OCI-LY1 (cell line): ENCODE data around the gene ABCC3.
A peak's percentile ranks its signal among the peaks of the same experiment; 100 is the strongest.

Source experiments
- H2AFZ ChIP-seq: fragments of 200-600 bp; sonication (generic), shearing (Covaris generic); 2 replicates; pipeline ENCODE4 v1.6.0; 2014; ENCODE audit warnings: antibody characterized with exemption, mild to moderate bottlenecking, low read length
- H3F3A ChIP-seq: fragments of 200-600 bp; sonication (generic), shearing (Covaris generic); 2 replicates; pipeline ENCODE4 v1.6.0; 2014; ENCODE audit warnings: mild to moderate bottlenecking, antibody characterized with exemption, low read length, moderate library complexity; ENCODE audit not compliant: insufficient read depth
- H3K27ac ChIP-seq: fragments of 200-600 bp; sonication (generic); 2 replicates; pipeline ENCODE4 v1.5.1; 2014; ENCODE audit warnings: low read length, mixed run types, mild to moderate bottlenecking, low read depth; ENCODE audit not compliant: poor library complexity, severe bottlenecking
- H3K27me3 ChIP-seq: fragments of 200-600 bp; sonication (generic); 2 replicates; pipeline ENCODE4 v1.6.0; 2014; ENCODE audit warnings: antibody characterized with exemption, mild to moderate bottlenecking, low read length, moderate library complexity; ENCODE audit not compliant: insufficient read depth
- H3K36me3 ChIP-seq: fragments of 200-600 bp; sonication (generic); 2 replicates; pipeline ENCODE4 v1.6.1; 2014; ENCODE audit warnings: mild to moderate bottlenecking, antibody characterized with exemption, low read length, moderate library complexity, mixed read lengths; ENCODE audit not compliant: insufficient read depth
- H3K4me1 ChIP-seq: fragments of 200-600 bp; sonication (generic); 2 replicates; pipeline ENCODE4 v1.5.1; 2014; ENCODE audit warnings: mild to moderate bottlenecking, low read length, moderate library complexity; ENCODE audit not compliant: insufficient read depth, severe bottlenecking
- H3K4me2 ChIP-seq: fragments of 200-600 bp; sonication (generic), shearing (Covaris generic); 2 replicates; pipeline ENCODE4 v1.6.1; 2014; ENCODE audit warnings: low read length
- H3K4me3 ChIP-seq: fragments of 200-600 bp; sonication (generic); 2 replicates; pipeline ENCODE4 v1.5.1; 2014; ENCODE audit warnings: low read length, low read depth, mild to moderate bottlenecking, mixed read lengths; ENCODE audit not compliant: poor library complexity, severe bottlenecking
- H3K79me2 ChIP-seq: fragments of 200-600 bp; shearing (Covaris generic); 2 replicates; pipeline ENCODE4 v1.6.1; 2016; ENCODE audit warnings: mixed run types, low read length, mixed read lengths; ENCODE audit not compliant: insufficient read depth
- H3K9ac ChIP-seq: fragments of 200-600 bp; sonication (generic), shearing (Covaris generic); 2 replicates; pipeline ENCODE4 v1.6.1; 2014; ENCODE audit warnings: mild to moderate bottlenecking, low read length, mixed read lengths
- H3K9me2 ChIP-seq: fragments of 200-600 bp; sonication (generic), shearing (Covaris generic); 2 replicates; pipeline ENCODE4 v1.6.1; 2014; ENCODE audit warnings: low read depth, mild to moderate bottlenecking, low read length, mixed read lengths
- H3K9me3 ChIP-seq: fragments of 200-600 bp; shearing (Covaris generic); 2 replicates; pipeline ENCODE4 v1.6.1; 2014; ENCODE audit warnings: low read length, mixed read lengths
- H4K20me1 ChIP-seq: fragments of 200-600 bp; sonication (generic), shearing (Covaris generic); 2 replicates; pipeline ENCODE4 v1.6.0; 2016; ENCODE audit warnings: mild to moderate bottlenecking, low read length; ENCODE audit not compliant: insufficient read depth
- EZH2 ChIP-seq: fragments of 200-600 bp; sonication (generic), shearing (Covaris generic); IDR thresholded peaks from 2 replicates; pipeline ENCODE4 v1.8.0; 2017; ENCODE audit warnings: borderline replicate concordance, mixed run types, mild to moderate bottlenecking, antibody characterized with exemption, low read length, moderate library complexity, mixed read lengths
- TF ChIP-seq, protein P1 (sequence below): fragments of 200-600 bp; sonication (generic), shearing (Covaris generic); IDR thresholded peaks from 2 replicates; pipeline ENCODE4 v1.5.1; 2017; ENCODE audit warnings: mild to moderate bottlenecking, antibody characterized with exemption, low read length, moderate library complexity, mixed read lengths

Gene ABCC3

GRCh38 chr17:50625032-50625871, 9.4 kb upstream of the ABCC3 start:
- no peaks in the 10 kb centered on the region for H3K9me3 ChIP-seq
- TF ChIP-seq, protein P1, sequence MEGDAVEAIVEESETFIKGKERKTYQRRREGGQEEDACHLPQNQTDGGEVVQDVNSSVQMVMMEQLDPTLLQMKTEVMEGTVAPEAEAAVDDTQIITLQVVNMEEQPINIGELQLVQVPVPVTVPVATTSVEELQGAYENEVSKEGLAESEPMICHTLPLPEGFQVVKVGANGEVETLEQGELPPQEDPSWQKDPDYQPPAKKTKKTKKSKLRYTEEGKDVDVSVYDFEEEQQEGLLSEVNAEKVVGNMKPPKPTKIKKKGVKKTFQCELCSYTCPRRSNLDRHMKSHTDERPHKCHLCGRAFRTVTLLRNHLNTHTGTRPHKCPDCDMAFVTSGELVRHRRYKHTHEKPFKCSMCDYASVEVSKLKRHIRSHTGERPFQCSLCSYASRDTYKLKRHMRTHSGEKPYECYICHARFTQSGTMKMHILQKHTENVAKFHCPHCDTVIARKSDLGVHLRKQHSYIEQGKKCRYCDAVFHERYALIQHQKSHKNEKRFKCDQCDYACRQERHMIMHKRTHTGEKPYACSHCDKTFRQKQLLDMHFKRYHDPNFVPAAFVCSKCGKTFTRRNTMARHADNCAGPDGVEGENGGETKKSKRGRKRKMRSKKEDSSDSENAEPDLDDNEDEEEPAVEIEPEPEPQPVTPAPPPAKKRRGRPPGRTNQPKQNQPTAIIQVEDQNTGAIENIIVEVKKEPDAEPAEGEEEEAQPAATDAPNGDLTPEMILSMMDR, result no peak
- no peak for TF ChIP-seq EZH2
- no peaks in the 10 kb centered on the region for H3F3A ChIP-seq
- H3K9ac ChIP-seq, result no peak overlapping the region
- H3K79me2 ChIP-seq, result no peaks in the 10 kb centered on the region
- peaks cover 10% of the 10 kb centered on the region for H3K27me3 ChIP-seq
- H2AFZ ChIP-seq, result no peak overlapping the region
- no peaks in the 10 kb centered on the region for H3K9me2 ChIP-seq
- no peak overlapping the region for H3K27ac ChIP-seq
- H3K36me3 ChIP-seq, result no peaks in the 10 kb centered on the region
- H3K4me1 ChIP-seq, result no peaks in the 10 kb centered on the region
- H3K4me2 ChIP-seq, result no peak overlapping the region
- no peaks in the 10 kb centered on the region for H4K20me1 ChIP-seq
- H3K4me3 ChIP-seq, result no peak overlapping the region

- Histone ChIP-seq H3K4me1 (no peaks in the 10 kb centered on the region), H3K9me3 (no peaks in the 10 kb centered on the region), H3K79me2 (no peaks in the 10 kb centered on the region), H3K9me2 (no peaks in the 10 kb centered on the region), H3K9ac (no peak overlapping the region), H3K27ac (no peak overlapping the region), H3F3A (no peaks in the 10 kb centered on the region), H2AFZ (no peak overlapping the region), H3K27me3 (peaks cover 10% of the 10 kb centered on the region), H3K4me2 (no peak overlapping the region), H3K36me3 (no peaks in the 10 kb centered on the region), H4K20me1 (no peaks in the 10 kb centered on the region), H3K4me3 (no peak overlapping the region)
- TF ChIP-seq, protein P1, result peak; percentile 67
- TF ChIP-seq EZH2, result no peak
Observed at GRCh38 chr17:50626037-50626574, 8.6 kb upstream of the ABCC3 start.

DNA sequence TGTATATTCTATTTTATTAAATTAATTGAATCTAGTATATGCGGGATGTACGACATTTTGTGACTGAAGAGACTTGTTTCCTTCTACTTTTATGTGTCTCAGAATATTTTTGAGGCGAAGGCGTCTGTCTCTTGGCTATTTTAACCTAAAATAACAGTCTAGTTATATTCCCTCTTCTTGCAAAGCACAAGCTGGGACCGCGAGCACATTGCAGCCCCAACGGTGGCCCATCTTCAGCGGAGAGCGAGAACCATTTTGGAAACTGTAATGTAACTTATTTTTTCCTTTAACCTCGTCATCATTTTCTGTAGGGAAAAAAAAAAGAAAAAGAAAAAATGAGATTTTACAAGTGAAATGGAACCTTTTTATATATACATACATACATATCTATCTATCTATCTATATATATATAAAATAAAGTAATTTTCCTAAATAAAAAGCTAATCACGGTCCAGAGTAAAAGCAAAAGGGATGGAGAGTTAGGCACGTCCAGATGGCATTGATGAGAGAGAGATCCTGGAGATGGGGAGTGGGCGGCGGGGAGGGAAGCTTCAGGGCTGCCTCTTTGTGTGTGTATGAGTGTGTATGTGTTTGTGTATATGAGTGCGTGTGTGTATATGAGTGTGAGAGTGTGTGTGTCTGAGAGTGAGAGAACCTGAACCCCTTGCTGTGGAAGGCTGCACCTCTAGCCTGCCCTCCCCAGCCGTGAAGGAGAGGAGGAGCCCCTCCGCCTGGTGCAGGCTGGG, 7.5 kb upstream of the ABCC3 start:
- H3K27me3 ChIP-seq, result peaks cover 19% of the 10 kb centered on the region
- TF ChIP-seq EZH2, result no peak
- TF ChIP-seq, protein P1, result no peak
- peaks cover 3% of the 10 kb centered on the region for H3K4me1 ChIP-seq
- H3K9me2 ChIP-seq, result no peaks in the 10 kb centered on the region
- no peaks in the 10 kb centered on the region for H3F3A ChIP-seq
- H3K9ac ChIP-seq, result no peak overlapping the region
- H4K20me1 ChIP-seq, result no peaks in the 10 kb centered on the region
- H2AFZ ChIP-seq, result no peak overlapping the region
- H3K36me3 ChIP-seq, result no peaks in the 10 kb centered on the region
- no peaks in the 10 kb centered on the region for H3K79me2 ChIP-seq
- H3K27ac ChIP-seq, result no peak overlapping the region
- H3K4me3 ChIP-seq, result no peak overlapping the region
- H3K9me3 ChIP-seq, result no peaks in the 10 kb centered on the region
- H3K4me2 ChIP-seq, result no peak overlapping the region
